Panc1 (cell line): ENCODE results near the gene REPIN1.

ENCODE experiments used
- CTCF ChIP-seq: fragments of 450-650 bp; IDR thresholded peaks from 2 replicates; pipeline ENCODE4 v1.5.1; 2017; ENCODE audit warnings: mild to moderate bottlenecking
- POLR2AphosphoS5 ChIP-seq: IDR thresholded peaks from 2 replicates; pipeline ENCODE4 v1.6.1; 2012; ENCODE audit warnings: mild to moderate bottlenecking, low read depth, low read length, moderate library complexity
- REST ChIP-seq, 2 experiments: IDR thresholded peaks; 2 replicates each; pipeline ENCODE4 v1.6.1; 2011 to 2012; ENCODE audit warnings: low read depth in 2 of 2, control low read depth in 1 of 2, low read length in 1 of 2, mild to moderate bottlenecking in 1 of 2, moderate library complexity in 1 of 2; ENCODE audit not compliant: insufficient read depth in 1 of 2

GRCh38 chr7:150381096-150381495 lies 12.5 kb downstream of the REPIN1 start:
- no peak for TF ChIP-seq CTCF
- no peak for TF ChIP-seq REST (IDR thresholded peaks at IDR 0.05; ENCODE audit: insufficient read depth in 1 of 2, low read depth in 2 of 2, low read length in 1 of 2)
- TF ChIP-seq POLR2AphosphoS5, result no peak
